ENCODE measurements around the gene SAGE1. TPM values are rescaled to one million over a fixed set of nuclear protein-coding genes. Genes with fewer than 3 reads are reported as not detected.
"Not testable (repeated sequence)": the region's sequence is repeated elsewhere in the genome, so short reads cannot be mapped to it uniquely, and the experiment has no call there.

SAGE1 gene, protein sequence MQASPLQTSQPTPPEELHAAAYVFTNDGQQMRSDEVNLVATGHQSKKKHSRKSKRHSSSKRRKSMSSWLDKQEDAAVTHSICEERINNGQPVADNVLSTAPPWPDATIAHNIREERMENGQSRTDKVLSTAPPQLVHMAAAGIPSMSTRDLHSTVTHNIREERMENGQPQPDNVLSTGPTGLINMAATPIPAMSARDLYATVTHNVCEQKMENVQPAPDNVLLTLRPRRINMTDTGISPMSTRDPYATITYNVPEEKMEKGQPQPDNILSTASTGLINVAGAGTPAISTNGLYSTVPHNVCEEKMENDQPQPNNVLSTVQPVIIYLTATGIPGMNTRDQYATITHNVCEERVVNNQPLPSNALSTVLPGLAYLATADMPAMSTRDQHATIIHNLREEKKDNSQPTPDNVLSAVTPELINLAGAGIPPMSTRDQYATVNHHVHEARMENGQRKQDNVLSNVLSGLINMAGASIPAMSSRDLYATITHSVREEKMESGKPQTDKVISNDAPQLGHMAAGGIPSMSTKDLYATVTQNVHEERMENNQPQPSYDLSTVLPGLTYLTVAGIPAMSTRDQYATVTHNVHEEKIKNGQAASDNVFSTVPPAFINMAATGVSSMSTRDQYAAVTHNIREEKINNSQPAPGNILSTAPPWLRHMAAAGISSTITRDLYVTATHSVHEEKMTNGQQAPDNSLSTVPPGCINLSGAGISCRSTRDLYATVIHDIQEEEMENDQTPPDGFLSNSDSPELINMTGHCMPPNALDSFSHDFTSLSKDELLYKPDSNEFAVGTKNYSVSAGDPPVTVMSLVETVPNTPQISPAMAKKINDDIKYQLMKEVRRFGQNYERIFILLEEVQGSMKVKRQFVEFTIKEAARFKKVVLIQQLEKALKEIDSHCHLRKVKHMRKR
- total RNA-seq, result not detected
- under 1 TPM in 3 of 6 donors, not detected in 3; 0.07 to 0.09 (median 0.08) TPM for polyA plus RNA-seq (ENCODE audit: insufficient read length in 6 of 6)
- long read RNA-seq, donor 1, result 0 reads
- long read RNA-seq, donor 2, result 0 reads
- long read RNA-seq, donor 3, result 0 reads
- long read RNA-seq, donor 4, result 0 reads
- long read RNA-seq, donor 5, partial matches to known transcripts, result 6 of 54 reads
- long read RNA-seq, donor 5, other reads (novel, unspliced or antisense), result 48 of 54 reads
- long read RNA-seq, donor 6, result 0 reads
- long read RNA-seq, donor 7, result 0 reads
- long read RNA-seq, donor 8, partial matches to known transcripts, result 17 of 17 reads
- long read RNA-seq, donor 8, other reads (novel, unspliced or antisense), result 0 of 17 reads
- long read RNA-seq, donor 9, result 0 reads
- long read RNA-seq, donor 10, result 0 reads
- long read RNA-seq, donor 11, result 0 reads
- long read RNA-seq, donor 12, partial matches to known transcripts, result 0 of 11 reads
- long read RNA-seq, donor 12, other reads (novel, unspliced or antisense), result 11 of 11 reads

DNA sequence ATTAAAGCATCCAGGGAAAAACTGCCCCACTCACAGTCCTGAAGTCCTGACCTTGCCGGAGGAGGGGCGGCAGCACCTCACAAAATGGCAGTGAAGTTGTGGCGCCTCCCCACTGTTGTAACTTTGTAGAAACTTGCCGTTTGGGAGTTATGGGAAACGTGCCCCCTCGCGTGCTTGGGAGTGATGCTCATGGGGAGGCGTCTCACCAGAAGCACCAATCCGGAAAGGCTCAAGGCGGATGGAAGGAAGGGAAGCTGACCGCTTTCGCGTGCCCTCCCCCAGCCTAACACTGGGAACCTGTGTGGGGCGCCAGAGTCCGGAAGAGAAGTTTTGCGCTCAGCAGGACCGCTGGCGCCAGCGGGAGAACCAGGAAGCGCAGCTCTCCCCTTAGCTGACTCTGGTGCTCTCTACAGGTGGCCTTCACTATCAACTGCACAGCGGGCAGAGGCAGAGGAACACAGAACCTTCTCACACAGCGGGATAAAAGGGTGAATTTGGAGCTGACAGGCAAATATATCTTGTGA, at the start of gene SAGE1, which contains the start of gene CT45A10:
Gene SAGE1, plus strand, starts transcription at position 423 of the 524 bp plus-strand sequence. CDS start 2,527 bp downstream, outside the sequence.
Gene CT45A10, minus strand, starts transcription at position 151 of the 524 bp plus-strand sequence. CDS start 8,100 bp downstream, outside the sequence.
- Histone ChIP-seq H3K36me3 (no peaks in the 10 kb centered on the region), H3K4me1 (no peaks in the 10 kb centered on the region), H3K9me3 (no peaks in the 10 kb centered on the region), H3K27me3 (no peaks in the 10 kb centered on the region), H3K27ac (no peak within 1 kb of the TSS), H3K4me3 (no peak within 1 kb of the TSS)
- TF ChIP-seq, protein P1, sequence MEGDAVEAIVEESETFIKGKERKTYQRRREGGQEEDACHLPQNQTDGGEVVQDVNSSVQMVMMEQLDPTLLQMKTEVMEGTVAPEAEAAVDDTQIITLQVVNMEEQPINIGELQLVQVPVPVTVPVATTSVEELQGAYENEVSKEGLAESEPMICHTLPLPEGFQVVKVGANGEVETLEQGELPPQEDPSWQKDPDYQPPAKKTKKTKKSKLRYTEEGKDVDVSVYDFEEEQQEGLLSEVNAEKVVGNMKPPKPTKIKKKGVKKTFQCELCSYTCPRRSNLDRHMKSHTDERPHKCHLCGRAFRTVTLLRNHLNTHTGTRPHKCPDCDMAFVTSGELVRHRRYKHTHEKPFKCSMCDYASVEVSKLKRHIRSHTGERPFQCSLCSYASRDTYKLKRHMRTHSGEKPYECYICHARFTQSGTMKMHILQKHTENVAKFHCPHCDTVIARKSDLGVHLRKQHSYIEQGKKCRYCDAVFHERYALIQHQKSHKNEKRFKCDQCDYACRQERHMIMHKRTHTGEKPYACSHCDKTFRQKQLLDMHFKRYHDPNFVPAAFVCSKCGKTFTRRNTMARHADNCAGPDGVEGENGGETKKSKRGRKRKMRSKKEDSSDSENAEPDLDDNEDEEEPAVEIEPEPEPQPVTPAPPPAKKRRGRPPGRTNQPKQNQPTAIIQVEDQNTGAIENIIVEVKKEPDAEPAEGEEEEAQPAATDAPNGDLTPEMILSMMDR (IDR thresholded peaks at IDR 0.05), result no peak
- no peak for ATAC-seq
- DNase-seq, result no peak
- intact Hi-C loops (cut with DNase I), result no loop called here

DNA sequence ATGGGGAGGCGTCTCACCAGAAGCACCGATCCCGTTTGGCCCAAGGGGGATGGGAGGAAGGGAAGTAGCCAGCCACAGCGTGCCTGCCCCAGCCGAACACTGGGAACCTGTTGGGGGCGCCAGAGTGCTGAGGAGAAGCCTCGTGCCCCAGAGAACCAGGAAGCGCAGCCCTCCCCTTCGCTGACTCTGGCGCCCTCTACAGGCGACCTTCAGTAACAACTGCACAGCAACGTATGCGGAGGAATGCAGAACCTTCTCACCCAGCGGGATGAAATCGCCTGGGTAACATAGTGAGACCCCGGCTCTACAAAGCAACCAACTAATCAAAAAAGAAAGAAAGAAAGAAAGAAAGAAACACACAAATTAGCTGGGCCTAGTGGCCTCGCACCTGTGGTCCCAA, 39.1 kb upstream of the SAGE1 start, which contains the start of gene CT45A8:
Gene CT45A8, minus strand, starts transcription at position 101 of the 400 bp plus-strand sequence. CDS start 3,755 bp downstream, outside the sequence.
- not testable (repeated sequence) for DNase-seq

DNA sequence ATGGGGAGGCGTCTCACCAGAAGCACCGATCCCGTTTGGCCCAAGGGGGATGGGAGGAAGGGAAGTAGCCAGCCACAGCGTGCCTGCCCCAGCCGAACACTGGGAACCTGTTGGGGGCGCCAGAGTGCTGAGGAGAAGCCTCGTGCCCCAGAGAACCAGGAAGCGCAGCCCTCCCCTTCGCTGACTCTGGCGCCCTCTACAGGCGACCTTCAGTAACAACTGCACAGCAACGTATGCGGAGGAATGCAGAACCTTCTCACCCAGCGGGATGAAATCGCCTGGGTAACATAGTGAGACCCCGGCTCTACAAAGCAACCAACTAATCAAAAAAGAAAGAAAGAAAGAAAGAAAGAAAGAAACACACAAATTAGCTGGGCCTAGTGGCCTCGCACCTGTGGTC, 21.8 kb upstream of the SAGE1 start, which contains the start of gene CT45A9:
Gene CT45A9, minus strand, starts transcription at position 101 of the 400 bp plus-strand sequence. CDS start 3,751 bp downstream, outside the sequence.
- intact Hi-C loops (cut with DNase I); ATAC-seq; H3K4me3 ChIP-seq; H3K36me3 ChIP-seq; H3K4me1 ChIP-seq; H3K27me3 ChIP-seq; DNase-seq; H3K9me3 ChIP-seq; H3K27ac ChIP-seq: not testable (repeated sequence)

More for the DNA sequence above, 39.1 kb upstream of the SAGE1 start, which contains the start of gene CT45A8:
- H3K27ac ChIP-seq; H3K9me3 ChIP-seq; ATAC-seq; intact Hi-C loops (cut with DNase I); H3K27me3 ChIP-seq; H3K36me3 ChIP-seq; H3K4me1 ChIP-seq; H3K4me3 ChIP-seq: not testable (repeated sequence)

DNA sequence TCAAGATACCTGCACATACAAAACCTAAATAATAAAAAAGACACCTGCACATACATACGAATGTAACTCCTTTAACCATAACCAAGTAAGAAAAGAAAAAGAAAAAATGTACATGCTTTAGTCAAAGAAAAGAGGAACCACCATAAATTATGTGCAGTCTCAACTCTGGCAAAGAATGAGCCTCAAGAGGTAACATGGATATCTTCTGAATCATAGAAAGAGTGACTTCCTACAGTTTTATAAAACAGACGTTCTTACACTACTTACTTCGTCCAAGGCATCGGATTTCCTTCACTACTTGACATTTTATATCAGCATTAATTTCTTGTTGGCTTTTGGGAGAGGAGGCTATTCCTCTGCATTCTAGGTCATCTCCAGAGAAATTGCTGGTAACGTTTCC, 10.8 kb upstream of the SAGE1 start:
- ATAC-seq; DNase-seq; H3K4me3 ChIP-seq; intact Hi-C loops (cut with DNase I); H3K4me1 ChIP-seq; H3K27me3 ChIP-seq; H3K36me3 ChIP-seq; H3K9me3 ChIP-seq; H3K27ac ChIP-seq: not testable (repeated sequence)

DNA sequence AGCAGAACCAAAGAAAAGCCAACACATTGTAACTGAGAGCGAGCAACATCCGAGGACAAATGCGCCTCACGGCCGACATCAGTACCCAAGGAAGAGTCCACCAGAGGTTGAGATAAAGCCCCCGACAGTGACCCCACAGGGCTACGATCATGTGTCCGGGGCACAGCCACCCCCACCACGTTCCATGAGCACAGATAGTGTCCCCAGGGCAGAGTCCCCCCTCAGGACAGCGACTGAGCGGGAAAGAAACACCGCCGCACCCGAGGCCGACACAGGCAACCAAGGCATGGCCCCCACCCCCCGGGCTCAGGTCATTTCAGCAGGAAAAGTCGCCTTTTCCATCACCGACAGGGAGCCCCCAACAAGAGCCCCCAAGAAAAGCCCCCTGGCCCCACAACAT, 5.3 kb upstream of the SAGE1 start:
- H3K9me3 ChIP-seq; H3K4me1 ChIP-seq; H3K27me3 ChIP-seq; DNase-seq; intact Hi-C loops (cut with DNase I); H3K4me3 ChIP-seq; ATAC-seq; H3K36me3 ChIP-seq; H3K27ac ChIP-seq: not testable (repeated sequence)

DNA sequence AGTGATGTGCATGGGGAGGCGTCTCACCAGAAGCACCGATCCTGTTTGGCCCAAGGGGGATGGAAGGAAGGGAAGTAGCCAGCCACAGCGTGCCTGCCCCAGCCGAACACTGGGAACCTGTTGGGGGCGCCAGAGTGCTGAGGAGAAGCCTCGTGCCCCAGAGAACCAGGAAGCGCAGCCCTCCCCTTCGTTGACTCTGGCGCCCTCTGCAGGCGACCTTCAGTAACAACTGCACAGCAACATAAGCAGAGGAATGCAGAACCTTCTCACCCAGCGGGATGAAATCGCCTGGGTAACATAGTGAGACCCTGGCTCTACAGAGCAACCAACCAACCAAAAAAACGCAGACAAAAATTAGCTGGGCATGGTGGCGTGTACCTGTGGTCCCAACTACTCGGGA, 4.5 kb upstream of the SAGE1 start:
- H3K9me3 ChIP-seq; ATAC-seq; H3K4me3 ChIP-seq; DNase-seq; intact Hi-C loops (cut with DNase I); H3K36me3 ChIP-seq; H3K4me1 ChIP-seq; H3K27me3 ChIP-seq; H3K27ac ChIP-seq: not testable (repeated sequence)

DNA sequence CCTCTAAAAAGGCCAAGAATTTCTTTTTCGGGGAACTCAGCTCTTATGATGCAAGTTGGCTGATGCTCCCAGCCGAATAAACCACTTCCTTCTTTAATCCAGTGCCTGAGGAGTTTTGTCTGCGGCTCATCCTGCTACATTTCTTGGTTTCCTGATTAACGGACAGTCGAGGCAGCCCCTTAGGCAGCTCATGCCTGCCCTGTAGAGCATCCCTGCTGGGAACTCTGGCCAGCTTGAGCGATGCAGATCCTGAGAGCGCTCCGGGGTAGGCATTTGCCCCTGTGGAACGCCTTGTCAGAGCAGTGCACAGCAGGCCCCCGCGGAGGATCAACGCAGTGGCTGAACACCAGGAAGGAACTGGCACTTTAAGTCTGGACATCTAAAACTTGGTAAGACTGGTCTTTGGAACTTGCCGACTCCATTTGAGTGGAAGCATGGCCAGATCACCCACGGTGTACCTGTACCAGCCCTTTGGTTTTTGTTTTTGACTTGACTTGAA, 3.4 kb upstream of the SAGE1 start:
- Histone ChIP-seq H3K27ac (no peak overlapping the region), H3K36me3 (no peaks in the 10 kb centered on the region), H3K4me3 (no peak overlapping the region), H3K9me3 (no peaks in the 10 kb centered on the region), H3K4me1 (no peaks in the 10 kb centered on the region), H3K27me3 (no peaks in the 10 kb centered on the region)
- TF ChIP-seq, protein P1 (IDR thresholded peaks at IDR 0.05), result no peak
- DNase-seq (no peak), ATAC-seq (no peak)
- intact Hi-C loops (cut with DNase I), result no loop called here
